HG03135 (cell line): ENCODE data around the gene METTL2B.
"Not testable (repeated sequence)": the region's sequence is repeated elsewhere in the genome, so short reads cannot be mapped to it uniquely, and the experiment has no call there.

Experiments
- ATAC-seq: cut with Tn5 transposase; IDR thresholded peaks from one replicate; pipeline ENCODE4 v1.9.1; 2021; ENCODE audit warnings: mild to moderate bottlenecking, moderate library complexity; ENCODE audit not compliant: unreplicated experiment

Gene METTL2B

GRCh38 chr7:128523932-128524524 lies 47.5 kb downstream of the METTL2B start:
- not testable (repeated sequence) for ATAC-seq

GRCh38 chr7:128525584-128525983 lies 49.0 kb downstream of the METTL2B start:
- ATAC-seq = not testable (repeated sequence)

GRCh38 chr7:128526062-128526466 lies 49.5 kb downstream of the METTL2B start:
- ATAC-seq = not testable (repeated sequence)

GRCh38 chr7:128529191-128529590 lies 52.6 kb downstream of the METTL2B start:
- not testable (repeated sequence) for ATAC-seq

GRCh38 chr7:128530121-128530854 lies 53.7 kb downstream of the METTL2B start:
- ATAC-seq = peak; percentile 8

GRCh38 chr7:128530855-128531104 lies 54.2 kb downstream of the METTL2B start:
- ATAC-seq = no peak

- ATAC-seq = peak; percentile 64
Observed at GRCh38 chr7:128531105-128531954, 54.8 kb downstream of the METTL2B start.

- peak; percentile 25 for ATAC-seq
Observed at GRCh38 chr7:128531955-128532478, 55.5 kb downstream of the METTL2B start.

GRCh38 chr7:128532956-128533355 lies 56.4 kb downstream of the METTL2B start:
- not testable (repeated sequence) for ATAC-seq

GRCh38 chr7:128537410-128537809 lies 60.9 kb downstream of the METTL2B start:
- ATAC-seq = not testable (repeated sequence)

GRCh38 chr7:128542530-128542929 lies 66.0 kb downstream of the METTL2B start:
- ATAC-seq = not testable (repeated sequence)

GRCh38 chr7:128543300-128543699 lies 66.8 kb downstream of the METTL2B start:
- ATAC-seq = not testable (repeated sequence)

GRCh38 chr7:128546319-128546851 lies 69.8 kb downstream of the METTL2B start:
- not testable (repeated sequence) for ATAC-seq

GRCh38 chr7:128550920-128551319 lies 74.4 kb downstream of the METTL2B start:
- ATAC-seq = no peak

GRCh38 chr7:128554394-128554793 lies 77.8 kb downstream of the METTL2B start:
- not testable (repeated sequence) for ATAC-seq
